Activated naive CD4-positive, alpha-beta T cell treated with anti-CD3 and anti-CD28 coated beads, Interleukin-2, amount 50 U/mL, for 72 hours (primary cell): Measurements from ENCODE around the gene ZKSCAN2. TPM values are rescaled to one million over a fixed set of nuclear protein-coding genes. Genes with fewer than 3 reads are reported as not detected.

ENCODE experiments used
- ATAC-seq, 2 donors: fragments of 150-1000 bp; cut with Tn5 transposase; 2 replicates each; pipeline ENCODE4 v1.10.0; 2021; ENCODE audit warnings: mild to moderate bottlenecking in 2 of 2, moderate library complexity in 2 of 2
- DNase-seq, 2 donors: peaks; one replicate each; pipeline ENCODE4 v3.0.0; 2021 to 2022; ENCODE audit warnings: low spot score in 2 of 2
- H3K27ac Mint-ChIP-seq, 2 donors: one replicate each; pipeline ENCODE4 v1.8.0; 2022; ENCODE audit warnings: mild to moderate bottlenecking in 2 of 2, mixed read lengths in 2 of 2
- H3K36me3 Mint-ChIP-seq, 2 donors: one replicate each; pipeline ENCODE4 v1.8.0; 2022; ENCODE audit warnings: mixed read lengths in 2 of 2
- H3K9me3 Mint-ChIP-seq, 2 donors: one replicate each; pipeline ENCODE4 v1.8.0; 2022; ENCODE audit warnings: mixed read lengths in 2 of 2
- total RNA-seq, 2 donors: library from RNA; stranded (reverse); gene quantifications; one replicate each; pipeline ENCODE4 v1.2.3, GENCODE V29; 2022

ZKSCAN2 gene
- total RNA-seq, 2 donors from 2014 or later: 3.3 to 5.6 TPM

DNA sequence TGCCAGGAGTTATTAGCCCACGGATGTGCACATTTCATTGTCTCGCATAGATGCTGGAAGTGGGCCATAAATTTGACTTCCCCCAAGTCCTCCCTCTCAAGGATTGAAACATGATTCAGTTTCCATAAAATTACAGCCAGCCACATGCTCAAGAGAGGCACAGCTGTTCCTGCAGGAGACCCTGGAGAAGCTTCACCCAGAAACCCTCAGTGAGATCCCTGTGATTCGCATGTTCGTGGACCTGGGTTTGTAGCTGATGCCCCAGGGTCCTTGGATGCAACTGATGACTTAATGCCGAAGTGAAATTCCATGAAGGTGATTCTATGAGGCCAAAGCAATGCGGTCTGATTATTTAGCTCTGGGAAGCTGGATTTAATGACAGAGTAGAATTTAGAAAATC, 65.5 kb downstream of the ZKSCAN2 start:
- no peaks in the 10 kb centered on the region for H3K36me3 Mint-ChIP-seq
- no peak overlapping the region for H3K27ac Mint-ChIP-seq
- no peaks in the 10 kb centered on the region for H3K9me3 Mint-ChIP-seq
- no peak for DNase-seq
- ATAC-seq: no peak

DNA sequence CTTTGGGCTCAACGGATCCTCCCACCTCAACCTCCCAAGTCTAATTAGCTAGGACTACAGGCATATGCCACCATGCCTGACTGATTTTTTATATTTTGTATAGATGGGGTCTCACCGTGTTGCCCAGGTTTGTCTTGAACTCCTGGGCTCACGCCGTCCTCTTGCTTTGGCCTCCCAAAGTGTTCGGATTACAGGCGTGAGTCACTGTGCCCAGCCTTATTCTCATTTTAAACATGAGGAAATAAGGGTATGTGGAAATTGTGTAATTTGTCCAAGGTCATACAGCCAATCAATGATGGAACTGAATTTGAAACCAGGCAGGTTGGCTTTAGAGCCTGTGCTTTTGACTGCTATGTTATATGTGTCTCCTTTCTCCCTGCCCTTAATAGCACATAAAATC, 68.3 kb downstream of the ZKSCAN2 start:
- DNase-seq (no peak), ATAC-seq (no peak)
- Mint-ChIP-seq H3K27ac (no peak overlapping the region), H3K36me3 (no peaks in the 10 kb centered on the region), H3K9me3 (no peaks in the 10 kb centered on the region)

DNA sequence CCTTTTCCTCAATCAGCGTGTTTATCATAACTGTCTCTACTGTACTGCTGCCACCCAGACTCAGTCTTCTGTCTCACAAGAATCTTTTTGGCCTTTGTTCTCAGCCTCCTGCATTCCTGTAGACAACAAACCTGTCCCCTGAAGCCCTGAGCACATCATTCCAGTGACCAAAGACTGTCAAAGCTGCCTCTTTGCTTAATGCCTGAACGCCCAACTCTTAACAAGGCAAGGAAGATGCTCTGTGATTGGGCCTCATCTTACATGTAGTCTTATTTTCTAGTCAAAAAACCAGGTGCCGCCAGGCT, 70.2 kb downstream of the ZKSCAN2 start:
- peak overlapping the region in 1 of 2 donors; percentile 6 for H3K27ac Mint-ChIP-seq

More for the DNA sequence above, 70.2 kb downstream of the ZKSCAN2 start:
- H3K9me3 Mint-ChIP-seq: no peaks in the 10 kb centered on the region
- ATAC-seq (no peak), DNase-seq (no peak)
- H3K36me3 Mint-ChIP-seq: no peaks in the 10 kb centered on the region

Other genes starting within 250 kb of the ZKSCAN2 start
- gene ARHGAP17, start 242.5 kb downstream of the ZKSCAN2 start, total RNA-seq: 10 to 100 TPM; 66.8 to 72.0 TPM
- 10 to 100 TPM; 38.9 to 46.5 TPM for gene LCMT1, start 146.1 kb downstream of the ZKSCAN2 start, total RNA-seq
- not detected for gene AQP8, start 40.9 kb downstream of the ZKSCAN2 start, total RNA-seq